ENCODE results near the gene PRDX5. TPM values are rescaled to one million over a fixed set of nuclear protein-coding genes. Genes with fewer than 3 reads are reported as not detected.
A peak's percentile ranks its signal among the peaks of the same experiment; 100 is the strongest.

PRDX5 gene
- total and polyA plus RNA-seq, 10 of the 15 experiments (the other 5 are each of a cell fraction or from before 2014, with no cell fraction given): 95.7 to 406 (median 240) TPM

DNA sequence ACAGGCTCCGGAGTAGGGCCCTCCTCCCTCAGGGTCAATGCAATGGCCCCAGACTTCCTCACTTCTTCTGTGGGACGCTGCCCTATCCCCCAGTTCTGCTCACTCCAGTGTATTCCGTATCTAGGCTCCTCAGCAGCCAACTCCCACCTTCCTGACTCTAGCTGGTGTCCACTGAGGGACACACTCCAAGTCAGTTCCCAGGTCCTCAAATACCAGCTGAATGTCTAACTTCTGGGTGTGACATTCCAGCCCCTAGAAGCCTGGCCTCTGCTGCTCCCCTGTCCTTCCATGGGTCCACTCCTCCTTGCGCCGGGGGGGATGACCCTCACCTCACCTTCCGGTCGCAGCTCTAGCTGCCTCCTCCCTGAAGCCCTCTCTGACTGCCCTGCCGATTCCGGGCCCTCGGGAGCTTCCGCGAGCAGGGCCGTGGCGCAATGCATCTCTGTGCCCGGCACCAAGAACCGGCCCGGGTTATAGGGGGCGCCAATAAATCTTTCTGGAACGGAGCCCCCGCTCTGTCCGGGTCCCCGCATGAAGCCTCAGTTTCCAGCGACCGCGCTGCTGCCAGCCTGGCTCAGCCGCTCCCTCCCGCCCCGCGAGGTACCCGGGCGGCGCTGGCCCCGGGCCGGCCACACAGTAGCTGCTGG, 48.9 kb upstream of the PRDX5 start (continued):
- TF ChIP-seq, protein P1, sequence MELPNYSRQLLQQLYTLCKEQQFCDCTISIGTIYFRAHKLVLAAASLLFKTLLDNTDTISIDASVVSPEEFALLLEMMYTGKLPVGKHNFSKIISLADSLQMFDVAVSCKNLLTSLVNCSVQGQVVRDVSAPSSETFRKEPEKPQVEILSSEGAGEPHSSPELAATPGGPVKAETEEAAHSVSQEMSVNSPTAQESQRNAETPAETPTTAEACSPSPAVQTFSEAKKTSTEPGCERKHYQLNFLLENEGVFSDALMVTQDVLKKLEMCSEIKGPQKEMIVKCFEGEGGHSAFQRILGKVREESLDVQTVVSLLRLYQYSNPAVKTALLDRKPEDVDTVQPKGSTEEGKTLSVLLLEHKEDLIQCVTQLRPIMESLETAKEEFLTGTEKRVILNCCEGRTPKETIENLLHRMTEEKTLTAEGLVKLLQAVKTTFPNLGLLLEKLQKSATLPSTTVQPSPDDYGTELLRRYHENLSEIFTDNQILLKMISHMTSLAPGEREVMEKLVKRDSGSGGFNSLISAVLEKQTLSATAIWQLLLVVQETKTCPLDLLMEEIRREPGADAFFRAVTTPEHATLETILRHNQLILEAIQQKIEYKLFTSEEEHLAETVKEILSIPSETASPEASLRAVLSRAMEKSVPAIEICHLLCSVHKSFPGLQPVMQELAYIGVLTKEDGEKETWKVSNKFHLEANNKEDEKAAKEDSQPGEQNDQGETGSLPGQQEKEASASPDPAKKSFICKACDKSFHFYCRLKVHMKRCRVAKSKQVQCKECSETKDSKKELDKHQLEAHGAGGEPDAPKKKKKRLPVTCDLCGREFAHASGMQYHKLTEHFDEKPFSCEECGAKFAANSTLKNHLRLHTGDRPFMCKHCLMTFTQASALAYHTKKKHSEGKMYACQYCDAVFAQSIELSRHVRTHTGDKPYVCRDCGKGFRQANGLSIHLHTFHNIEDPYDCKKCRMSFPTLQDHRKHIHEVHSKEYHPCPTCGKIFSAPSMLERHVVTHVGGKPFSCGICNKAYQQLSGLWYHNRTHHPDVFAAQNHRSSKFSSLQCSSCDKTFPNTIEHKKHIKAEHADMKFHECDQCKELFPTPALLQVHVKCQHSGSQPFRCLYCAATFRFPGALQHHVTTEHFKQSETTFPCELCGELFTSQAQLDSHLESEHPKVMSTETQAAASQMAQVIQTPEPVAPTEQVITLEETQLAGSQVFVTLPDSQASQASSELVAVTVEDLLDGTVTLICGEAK (IDR thresholded peaks at IDR 0.05; ENCODE audit: borderline replicate concordance): peak; percentile 46; the same call in 1 of the 2 replicates
- no peak for TF ChIP-seq BRCA1 (IDR thresholded peaks at IDR 0.05; ENCODE audit: low read depth, low read length)
- TF ChIP-seq EED (IDR thresholded peaks at IDR 0.05; ENCODE audit: low read depth): no peak
- no peak for TF ChIP-seq CHD1 (IDR thresholded peaks at IDR 0.05; ENCODE audit: low read depth, low read length)
- peak; percentile 71 for TF ChIP-seq NR2F1 (conservative IDR thresholded peaks at IDR 0.05)
- peak; percentile 20; the same call in 1 of the 2 replicates for TF ChIP-seq MTA2 (IDR thresholded peaks at IDR 0.05; ENCODE audit: low read depth)
- no peak for TF ChIP-seq BMI1 (IDR thresholded peaks at IDR 0.05; ENCODE audit: borderline replicate concordance)
- peak; percentile 11; the same call in 1 of the 2 replicates for TF ChIP-seq IKZF1 (conservative IDR thresholded peaks at IDR 0.05)
- TF ChIP-seq POU2F2 (IDR thresholded peaks at IDR 0.05; ENCODE audit: borderline replicate concordance, low read depth, low read length): no peak
- 0 out of 2 replicates have a peak, but pooled peaks have one; percentile 50 for TF ChIP-seq DPF2 (IDR thresholded peaks at IDR 0.05)
- no peak for TF ChIP-seq HDAC6 (IDR thresholded peaks at IDR 0.05; ENCODE audit: unreplicated experiment)
- 0 out of 2 replicates have a peak, but pooled peaks have one; percentile 5 for TF ChIP-seq RB1 (IDR thresholded peaks at IDR 0.05; ENCODE audit: borderline replicate concordance)
- TF ChIP-seq SMARCA5 (IDR thresholded peaks at IDR 0.05): peak; percentile 96
- TF ChIP-seq YY1 (IDR thresholded peaks at IDR 0.05; ENCODE audit: low read depth, low read length): no peak
- no peak for TF ChIP-seq SP1 (IDR thresholded peaks at IDR 0.05; ENCODE audit: low read depth, low read length)
- TF ChIP-seq HDGF (IDR thresholded peaks at IDR 0.05): peak; percentile 70
- TF ChIP-seq PML (IDR thresholded peaks at IDR 0.05; ENCODE audit: low read length): no peak

Data from GM12878 (cell line).